GM21526 (cell line): ENCODE results near the gene SAMSN1.

Experiments used
- ATAC-seq: cut with Tn5 transposase; IDR thresholded peaks from one replicate; pipeline ENCODE4 v1.9.1; 2021; ENCODE audit warnings: moderate library complexity; ENCODE audit not compliant: unreplicated experiment, low FRiP score

The SAMSN1 gene

DNA sequence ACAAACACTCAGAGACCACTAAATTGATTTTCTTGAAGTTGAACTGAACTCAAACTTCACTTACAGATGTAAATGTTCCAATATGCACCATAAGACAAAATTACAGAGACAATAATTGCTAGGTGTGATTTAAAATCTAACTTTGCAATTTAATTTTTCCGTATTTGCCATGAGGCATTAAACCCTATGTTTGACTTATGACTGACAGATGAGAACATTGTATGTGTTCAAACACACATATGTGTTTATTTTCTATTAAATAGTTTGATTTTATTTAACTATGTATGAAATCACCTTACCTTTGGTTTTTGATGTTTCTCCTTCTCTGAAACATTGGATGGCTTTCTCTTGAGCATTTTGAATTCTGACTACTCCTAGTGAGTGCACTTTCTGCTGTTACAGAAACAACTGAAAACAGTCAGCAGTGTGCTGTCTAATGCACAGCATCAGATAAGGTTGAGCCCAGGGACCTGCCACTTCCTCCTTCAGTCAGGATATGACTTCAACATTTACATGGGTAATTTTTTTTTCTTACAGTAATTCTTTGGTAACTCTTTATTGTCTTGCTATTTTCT lies at the start of gene SAMSN1:
TSS of gene SAMSN1 (minus strand) at position 410 of the 575 bp plus-strand sequence. CDS start at position 356, 54 bp downstream.
- ATAC-seq = peak; percentile 84

DNA sequence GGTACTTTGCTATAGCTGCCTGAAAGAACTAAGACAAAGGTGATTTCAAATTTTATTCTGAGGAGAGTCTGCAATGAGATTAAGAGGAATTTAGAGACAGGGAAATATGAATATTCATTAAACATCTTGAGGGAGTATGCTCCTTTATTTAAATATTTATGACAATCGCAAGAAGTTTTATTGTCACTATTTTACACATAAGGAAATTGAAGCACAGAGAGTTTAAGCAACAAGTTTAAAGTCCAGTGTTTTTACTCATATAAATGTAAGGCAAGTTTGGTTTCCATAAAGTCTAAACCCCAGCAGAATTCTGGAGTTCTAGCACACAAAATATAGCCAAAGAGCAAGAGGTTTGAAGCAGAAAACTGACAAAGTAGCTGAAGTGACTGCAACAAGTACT lies 49.3 kb upstream of the SAMSN1 start:
- no peak for ATAC-seq

GRCh38 chr21:14594967-14595366 lies 48.9 kb upstream of the SAMSN1 start:
- no peak for ATAC-seq

GRCh38 chr21:14593230-14593629 lies 47.1 kb upstream of the SAMSN1 start:
- no peak for ATAC-seq

DNA sequence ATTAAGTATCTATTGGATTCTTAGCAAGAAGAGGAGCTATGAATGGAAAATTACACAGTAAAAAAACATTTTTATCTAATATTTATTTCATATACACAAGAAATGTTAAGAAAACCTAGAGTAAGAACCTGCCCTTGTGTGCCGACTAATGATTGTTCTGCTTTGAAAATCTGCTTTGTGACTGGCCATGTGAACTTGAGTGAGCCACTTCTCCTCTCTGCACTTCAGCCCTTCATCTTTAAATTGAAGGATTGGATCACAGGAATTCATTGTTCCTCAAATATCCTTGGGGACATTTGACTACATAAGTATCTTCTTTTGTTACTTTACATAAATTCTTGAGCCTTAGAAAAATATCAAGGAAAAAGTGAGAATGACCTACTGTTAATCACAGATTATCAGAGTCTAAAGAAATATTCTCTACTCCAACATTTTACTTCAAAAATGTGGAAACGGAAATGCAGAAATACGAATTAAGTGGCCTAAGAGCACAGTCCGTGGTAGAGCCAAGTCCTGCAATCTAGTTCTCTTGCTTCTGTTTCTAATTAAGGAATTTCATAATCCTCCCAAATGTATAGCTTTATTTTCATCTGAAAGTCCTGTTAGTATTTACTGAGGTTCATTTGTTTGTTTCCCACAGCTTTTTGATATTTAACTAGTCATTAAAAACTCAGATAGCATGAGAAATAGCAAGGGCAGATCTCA lies 46.3 kb upstream of the SAMSN1 start:
- ATAC-seq = no peak

GRCh38 chr21:14591882-14592281 lies 45.8 kb upstream of the SAMSN1 start:
- ATAC-seq = peak; percentile 45

- peak; percentile 68 for ATAC-seq
Observed at GRCh38 chr21:14591377-14591776, 45.3 kb upstream of the SAMSN1 start.

- ATAC-seq = peak; percentile 80
Observed at GRCh38 chr21:14589855-14590563, 43.9 kb upstream of the SAMSN1 start.

DNA sequence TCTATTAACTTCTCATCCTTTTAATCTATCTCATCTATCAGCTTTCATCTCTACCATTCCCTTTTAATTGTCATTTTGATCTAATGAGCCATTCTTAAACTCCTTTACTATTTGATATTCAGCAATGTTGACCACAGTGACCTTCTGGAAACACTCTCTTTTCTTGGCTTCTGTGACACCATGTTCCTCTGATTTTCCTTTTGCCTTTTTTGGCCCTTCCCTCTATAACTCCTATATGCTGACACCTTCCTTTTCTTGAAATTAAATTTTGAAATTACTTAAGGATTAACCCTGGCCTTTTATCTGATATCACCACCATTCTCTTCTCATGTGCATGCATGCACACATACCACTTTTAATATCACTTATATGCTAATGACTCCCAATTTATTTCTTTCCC lies 41.2 kb upstream of the SAMSN1 start:
- ATAC-seq = no peak

DNA sequence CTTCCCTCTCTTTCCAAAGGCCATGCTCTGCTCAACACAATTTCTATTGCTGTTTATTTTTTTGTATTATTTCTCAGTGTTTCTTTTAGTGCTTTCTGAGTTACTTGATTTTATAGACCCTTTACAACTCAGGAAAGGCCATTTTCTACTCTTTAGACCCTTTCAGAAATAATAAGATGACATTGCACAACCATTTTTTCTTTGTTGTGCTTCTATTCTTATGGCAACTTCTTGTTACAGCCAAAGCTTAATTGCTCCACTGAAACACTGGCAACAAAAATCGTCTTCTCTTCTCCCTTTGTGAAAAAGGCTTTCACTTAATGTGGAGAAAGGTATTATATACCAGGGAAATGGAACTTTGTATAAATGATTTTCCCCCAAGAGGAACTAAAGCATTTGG lies 39.0 kb upstream of the SAMSN1 start:
- no peak for ATAC-seq

DNA sequence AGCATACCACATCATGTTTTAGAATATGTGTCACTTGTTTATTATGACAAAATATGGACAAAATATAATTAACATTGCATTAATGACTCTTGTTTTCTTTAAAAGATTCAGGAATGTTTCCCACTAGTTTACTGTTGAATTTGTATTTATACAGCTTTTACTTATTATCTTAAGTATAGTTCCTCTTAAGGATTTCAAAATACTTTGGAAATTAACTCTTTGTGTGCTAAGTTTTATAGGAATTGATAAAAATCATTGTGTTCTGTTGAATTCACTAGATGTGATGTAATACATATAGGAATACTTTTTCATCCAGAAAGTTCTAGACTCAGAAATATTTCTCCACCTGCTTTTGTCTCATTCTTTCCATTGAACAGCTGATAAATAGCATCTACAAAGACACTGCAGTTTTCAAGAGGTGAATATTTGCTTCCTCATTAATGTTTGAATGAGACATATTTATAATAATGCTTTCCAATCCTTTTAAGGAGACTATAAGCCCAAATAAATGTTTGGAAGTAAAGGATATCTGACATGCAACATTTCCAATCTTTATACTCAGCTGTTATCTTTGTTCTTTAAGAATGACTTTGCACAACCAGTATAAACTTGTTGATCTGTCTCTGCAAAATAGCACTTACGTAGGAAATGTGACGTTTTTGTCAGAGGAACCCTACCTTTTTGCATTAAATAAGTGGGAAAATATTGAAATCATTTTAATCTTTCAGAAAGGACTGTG lies 38.4 kb upstream of the SAMSN1 start:
- no peak for ATAC-seq

DNA sequence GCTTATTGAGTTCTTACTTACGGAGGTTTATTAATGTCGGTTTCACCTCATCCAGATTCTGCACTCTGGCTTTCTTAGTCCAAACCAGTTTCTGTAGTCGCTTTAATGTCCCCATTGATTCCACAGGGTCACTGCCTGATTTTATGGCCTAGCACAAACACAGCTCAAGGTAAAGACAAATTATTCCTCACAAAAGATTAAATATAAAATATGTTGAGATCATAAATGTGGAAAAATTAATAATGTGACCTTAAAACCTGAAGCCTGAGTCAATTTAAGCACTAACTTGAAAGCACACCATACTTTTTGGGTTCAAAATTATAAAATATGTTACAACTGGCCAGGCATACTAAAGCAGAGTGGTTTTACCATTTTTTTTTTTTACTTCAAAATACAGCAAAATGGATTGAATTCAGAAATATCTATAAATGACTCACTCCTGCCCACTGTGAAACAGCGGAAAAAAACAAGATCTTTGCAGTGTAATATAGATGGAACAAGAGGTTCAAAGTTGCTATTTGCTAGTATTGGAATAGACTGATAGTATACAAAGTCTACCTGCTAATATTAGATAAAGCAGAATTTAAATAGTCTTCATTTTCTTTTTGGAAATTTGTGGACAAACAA lies 37.6 kb upstream of the SAMSN1 start:
- ATAC-seq = no peak

DNA sequence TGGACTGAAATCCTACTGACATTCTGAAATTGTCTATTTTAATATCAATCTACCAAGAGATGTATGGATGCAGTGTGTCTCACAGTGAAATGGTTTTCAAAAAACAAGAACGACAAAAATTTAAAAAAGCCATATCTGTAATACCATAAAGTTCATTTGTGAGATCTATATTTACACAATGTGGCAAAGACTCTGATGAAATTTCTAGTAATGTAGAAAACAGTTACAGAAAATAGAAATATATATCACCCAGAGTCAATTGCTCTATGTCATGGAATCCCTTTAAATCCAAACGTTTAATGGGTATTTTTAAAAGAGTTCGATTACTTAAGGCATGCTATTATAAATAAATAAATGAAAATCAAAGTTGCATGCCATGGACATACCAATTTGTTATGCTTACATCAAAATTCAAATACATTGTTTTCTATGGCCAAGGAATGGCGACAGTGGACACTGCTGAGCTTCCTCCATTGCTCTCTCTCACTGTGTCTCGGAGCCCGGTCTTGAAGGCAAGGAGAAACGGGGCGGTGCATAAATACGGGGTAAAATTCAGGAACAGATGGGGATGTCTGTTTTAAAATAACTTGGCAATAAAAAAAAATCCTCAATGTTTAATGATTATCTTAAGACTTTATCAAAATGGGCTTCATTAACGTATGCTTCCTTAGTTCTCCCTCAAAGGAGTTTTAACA lies 37.0 kb upstream of the SAMSN1 start:
- ATAC-seq = no peak

DNA sequence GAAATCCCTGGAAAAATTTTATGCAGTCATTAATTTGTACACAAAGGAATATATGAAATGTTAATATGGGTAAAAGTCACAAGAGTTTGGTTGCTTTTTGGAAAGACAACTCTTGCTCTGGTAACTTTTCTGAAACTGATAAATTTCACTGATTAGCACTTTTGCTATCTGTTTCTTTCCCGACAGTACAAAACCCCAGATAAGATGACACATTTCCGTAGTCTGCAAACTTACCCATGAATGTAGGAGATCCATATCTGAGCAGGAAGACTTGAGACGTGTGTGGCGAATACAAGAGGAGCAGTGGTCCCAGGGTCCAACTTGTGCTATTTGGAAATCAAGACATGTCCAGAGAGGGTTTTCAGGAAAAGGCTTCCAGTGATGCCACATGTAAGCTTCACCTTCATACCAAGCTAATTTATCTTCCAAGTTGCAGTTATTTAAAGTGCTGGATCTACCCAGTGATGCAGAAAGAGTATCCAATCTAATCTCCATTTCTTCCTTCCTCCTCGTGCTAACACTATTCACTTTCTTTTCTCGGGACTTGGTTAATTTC lies 35.9 kb upstream of the SAMSN1 start:
- no peak for ATAC-seq

DNA sequence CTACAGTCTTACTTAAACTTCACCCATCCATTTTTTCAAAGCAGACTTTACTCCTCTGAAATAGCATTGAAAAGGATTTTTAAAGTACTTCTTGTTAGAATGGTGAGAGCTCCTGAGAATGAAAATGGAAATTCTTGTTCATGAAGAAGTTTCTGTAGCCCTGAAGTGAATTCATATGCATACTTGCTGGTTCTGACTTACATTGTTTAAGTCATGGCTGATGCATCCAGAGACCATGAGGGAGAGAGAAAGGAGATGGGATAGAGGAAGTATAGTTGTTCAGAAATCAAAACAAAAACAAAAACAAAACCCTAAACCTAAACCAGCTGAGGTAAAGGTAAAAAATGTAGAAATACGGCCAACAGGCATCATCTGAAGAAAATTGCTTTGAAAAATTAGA lies 27.1 kb upstream of the SAMSN1 start:
- no peak for ATAC-seq

- no peak for ATAC-seq
Observed at GRCh38 chr21:14572204-14572780, 26.2 kb upstream of the SAMSN1 start.

DNA sequence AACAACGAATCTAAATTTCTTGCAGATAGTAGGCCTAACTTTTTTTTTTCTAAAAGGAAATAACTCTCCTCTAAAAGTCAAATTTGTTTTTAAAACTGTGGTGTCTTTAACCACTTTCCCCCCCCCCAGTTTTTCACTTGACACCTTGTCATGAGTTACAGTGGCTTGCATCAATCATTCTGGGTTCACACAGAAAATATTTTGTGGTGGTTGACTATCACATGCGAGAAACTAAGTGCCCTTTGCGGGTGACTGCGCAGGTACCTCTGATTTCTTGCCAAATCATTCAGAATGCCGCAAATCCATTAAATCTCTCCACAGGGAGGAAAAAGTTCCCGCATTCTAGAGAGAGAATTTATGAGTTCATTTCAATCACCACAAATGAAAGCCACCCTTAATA lies 23.8 kb upstream of the SAMSN1 start:
- no peak for ATAC-seq

DNA sequence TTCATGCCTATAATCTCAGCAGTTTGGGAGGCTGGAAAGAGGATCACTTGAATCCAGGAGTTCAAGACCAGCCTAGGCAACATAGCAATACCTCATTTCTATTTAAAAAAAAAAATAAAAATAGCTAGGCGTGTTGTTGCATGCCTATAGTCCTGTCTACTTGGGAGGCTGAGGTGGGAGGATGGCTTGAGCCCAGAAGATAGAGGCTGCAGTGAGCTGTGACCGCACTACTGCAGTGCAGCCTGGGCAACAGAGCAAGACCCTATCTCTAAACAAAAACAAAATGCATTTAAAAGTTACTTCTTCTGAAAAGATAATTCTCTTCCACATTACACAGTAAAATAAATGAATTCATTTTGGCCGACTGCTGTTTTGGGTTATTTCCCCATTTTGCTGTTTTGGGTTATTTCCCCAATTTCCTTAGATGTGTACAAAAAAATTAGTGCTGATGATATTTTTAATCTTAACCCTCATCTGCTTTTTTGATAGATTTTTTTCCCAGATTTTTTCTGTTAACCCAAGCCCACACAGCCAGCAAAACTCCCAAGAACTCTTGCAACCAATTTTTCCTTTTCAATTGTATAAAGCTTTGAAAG lies 23.0 kb upstream of the SAMSN1 start:
- no peak for ATAC-seq
